ENCODE data around the gene SORCS3.

Gene SORCS3

DNA sequence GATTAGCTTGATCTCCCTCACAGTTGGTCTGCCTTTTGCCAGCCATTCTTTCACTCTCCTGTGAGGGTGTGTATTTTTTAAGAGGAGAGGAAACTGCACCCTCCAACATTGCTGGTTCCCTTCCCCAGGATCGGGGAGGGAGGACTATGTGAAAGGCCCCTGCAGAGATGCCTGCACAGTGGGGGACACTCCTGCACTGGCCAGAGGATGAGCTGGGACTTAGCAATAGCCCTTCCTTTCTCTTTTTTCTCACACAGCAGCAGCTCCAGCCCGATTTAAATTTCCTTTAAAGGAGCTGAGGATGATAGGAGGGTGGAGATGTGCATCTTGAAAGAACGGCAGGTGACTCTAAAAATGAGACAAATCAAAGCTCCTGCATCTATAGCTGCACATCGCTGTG lies 18.7 kb downstream of the SORCS3 start:
- TF ChIP-seq ZFX (IDR thresholded peaks at IDR 0.05; ENCODE audit: borderline replicate concordance) (no peak), CTCF (IDR thresholded peaks at IDR 0.05) (no peak)
- no peak overlapping the region for H3K27ac ChIP-seq

- no peak overlapping the region for H3K27ac ChIP-seq
- TF ChIP-seq CTCF (IDR thresholded peaks at IDR 0.05) (no peak), ZFX (IDR thresholded peaks at IDR 0.05; ENCODE audit: borderline replicate concordance) (no peak)
These were observed 22.0 kb downstream of the SORCS3 start for GRCh38 chr10:104663076-104663475.

DNA sequence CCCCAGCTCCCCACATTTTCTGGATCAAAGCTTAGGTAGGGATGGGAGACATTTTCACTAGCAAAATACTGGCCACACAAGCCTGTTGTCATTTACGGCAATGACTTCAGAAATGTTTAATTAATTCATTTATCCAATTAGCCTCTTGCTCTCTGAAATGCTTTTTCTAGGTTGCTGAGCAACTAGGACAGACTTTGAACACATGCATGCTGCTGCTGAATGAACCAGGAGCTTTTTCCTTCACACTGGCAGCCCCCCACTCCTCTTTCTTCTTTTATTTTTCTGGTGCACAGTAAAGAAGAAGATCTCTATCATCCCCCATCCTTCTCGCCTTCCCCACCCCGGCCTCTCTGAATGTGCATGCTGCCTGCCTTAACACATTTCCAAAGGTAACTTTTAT lies 22.5 kb downstream of the SORCS3 start:
- TF ChIP-seq ZFX (IDR thresholded peaks at IDR 0.05; ENCODE audit: borderline replicate concordance) (no peak), CTCF (IDR thresholded peaks at IDR 0.05) (no peak)
- H3K27ac ChIP-seq: no peak overlapping the region

GRCh38 chr10:104664205-104664604 lies 23.1 kb downstream of the SORCS3 start:
- no peak for TF ChIP-seq ZFX (IDR thresholded peaks at IDR 0.05; ENCODE audit: borderline replicate concordance)
- TF ChIP-seq CTCF (IDR thresholded peaks at IDR 0.05): no peak

GRCh38 chr10:104665174-104665573 lies 24.1 kb downstream of the SORCS3 start:
- H3K27ac ChIP-seq: no peak overlapping the region
- TF ChIP-seq ZFX (IDR thresholded peaks at IDR 0.05; ENCODE audit: borderline replicate concordance) (no peak), CTCF (IDR thresholded peaks at IDR 0.05) (no peak)

More at GRCh38 chr10:104664205-104664604, 23.1 kb downstream of the SORCS3 start:
- no peak overlapping the region for H3K27ac ChIP-seq

DNA sequence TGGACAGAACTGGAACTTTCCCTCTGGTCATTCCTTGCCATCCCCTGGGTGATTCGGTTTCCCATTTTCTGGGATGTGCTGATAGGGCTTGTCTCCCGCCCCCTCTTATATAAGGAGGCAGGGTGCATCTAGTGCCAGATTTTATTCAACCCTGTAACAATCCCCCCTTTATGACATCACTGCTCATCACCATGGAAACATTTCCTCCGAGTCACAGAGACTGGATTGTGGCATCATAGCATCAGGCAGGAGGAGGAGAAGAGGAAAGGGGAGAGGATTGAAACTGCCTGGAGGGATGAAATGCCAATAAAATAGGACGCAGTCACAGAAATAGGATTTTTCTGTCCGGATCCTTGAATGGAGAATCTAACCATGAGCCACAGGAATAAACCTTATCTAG lies 25.0 kb downstream of the SORCS3 start:
- TF ChIP-seq CTCF (IDR thresholded peaks at IDR 0.05): no peak
- no peak for TF ChIP-seq ZFX (IDR thresholded peaks at IDR 0.05; ENCODE audit: borderline replicate concordance)

DNA sequence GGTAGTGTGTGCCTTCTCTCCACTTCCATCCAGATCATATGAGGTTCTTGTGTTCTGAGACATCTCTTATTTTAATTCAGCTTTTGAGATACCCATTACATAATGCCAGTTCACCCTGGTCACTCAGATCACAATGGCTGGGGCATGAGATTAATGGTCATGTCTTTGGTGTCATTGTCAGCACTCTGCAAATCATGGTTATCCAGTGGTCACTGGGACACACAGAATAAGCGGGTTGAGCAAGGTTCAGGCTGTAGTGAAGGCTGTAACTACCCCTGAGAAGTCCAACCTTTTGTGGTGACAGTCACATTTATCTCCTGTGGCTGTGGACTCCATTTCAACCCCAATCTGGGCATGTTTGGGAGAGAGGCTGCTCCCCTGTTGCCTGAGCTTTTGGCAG lies 35.8 kb downstream of the SORCS3 start:
- TF ChIP-seq CTCF (IDR thresholded peaks at IDR 0.05) (no peak), ZFX (IDR thresholded peaks at IDR 0.05; ENCODE audit: borderline replicate concordance) (no peak)
- no peak overlapping the region for H3K27ac ChIP-seq

More for the DNA sequence above, 25.0 kb downstream of the SORCS3 start:
- H3K27ac ChIP-seq: no peak overlapping the region
